Vagina (tissue), 2 donors: ENCODE results near the gene C9orf152.

Experiments used
- CTCF ChIP-seq, 3 experiments: fragments of 450-650 bp in 2 of 3; fragments of 200-600 bp in 1 of 3; sonication (generic) in 1 of 3; IDR thresholded peaks; one replicate each; pipeline ENCODE4 v1.5.1; 2017 to 2019; ENCODE audit warnings: antibody characterized with exemption in 3 of 3, mild to moderate bottlenecking in 2 of 3, moderate library complexity in 2 of 3
- POLR2A ChIP-seq, 2 donors: fragments of 450-650 bp; IDR thresholded peaks; one replicate each; pipeline ENCODE4 v1.6.1; 2017; ENCODE audit warnings: antibody characterized with exemption in 2 of 2, mild to moderate bottlenecking in 2 of 2, moderate library complexity in 2 of 2
- POLR2AphosphoS5 ChIP-seq, 2 donors: sonication (generic); formaldehyde crosslinking; IDR thresholded peaks; one replicate each; pipeline ENCODE4 v1.9.0; 2017; ENCODE audit warnings: antibody characterized with exemption in 2 of 2, mild to moderate bottlenecking in 2 of 2, low read depth in 1 of 2; ENCODE audit not compliant: insufficient read depth in 1 of 2

GRCh38 chr9:110206389-110206788, 1.6 kb downstream of the C9orf152 start:
- TF ChIP-seq CTCF (IDR thresholded peaks at IDR 0.05), result no peak
- no peak for TF ChIP-seq POLR2A (IDR thresholded peaks at IDR 0.05)
- no peak for TF ChIP-seq POLR2AphosphoS5 (IDR thresholded peaks at IDR 0.05; ENCODE audit: insufficient read depth in 1 of 2, low read depth in 1 of 2)
